Right lobe of liver (tissue), 4 donors: ENCODE measurements around the gene ZSCAN18.

Experiments used
- POLR2A ChIP-seq: fragments of 450-650 bp; IDR thresholded peaks from one replicate; pipeline ENCODE4 v1.6.1; 2017; ENCODE audit warnings: antibody characterized with exemption, mild to moderate bottlenecking
- TF ChIP-seq, protein P1 (sequence below), 4 donors: fragments of 200-600 bp in 3 of 4; fragments of 450-650 bp in 1 of 4; IDR thresholded peaks; one replicate each; pipeline versions ENCODE4 v1.5.1 to v1.8.0; 2016 to 2022; ENCODE audit warnings: antibody characterized with exemption in 4 of 4, mild to moderate bottlenecking in 2 of 4
- donor health status: DM: no; HTN: no; CAD: no.
- donor health status: DM: no; HTN: no; CAD: no.
- donor health status: DM: no; HTN: yes; CAD: no.

DNA sequence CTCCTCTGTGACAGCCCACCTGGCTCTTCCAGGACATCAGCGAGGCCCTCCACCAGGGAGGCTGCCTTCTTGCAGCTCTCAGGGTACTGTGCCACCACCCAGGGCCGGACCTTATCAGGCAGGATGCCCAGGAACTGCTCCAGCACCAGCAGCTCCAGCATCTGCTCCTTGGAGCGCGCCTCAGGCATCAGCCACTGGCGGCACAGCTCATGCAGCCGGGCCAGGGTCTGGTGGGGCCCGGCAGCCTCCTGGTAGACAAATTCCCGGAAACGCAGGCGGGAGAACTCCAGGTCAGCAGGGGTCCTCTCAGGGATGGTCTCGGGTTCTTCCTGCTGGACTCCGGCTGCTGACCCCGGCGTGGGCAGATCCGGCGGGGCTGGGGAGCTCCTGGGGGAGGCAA is 8.2 kb downstream of the ZSCAN18 start:
- no peak for TF ChIP-seq POLR2A
- TF ChIP-seq, protein P1, sequence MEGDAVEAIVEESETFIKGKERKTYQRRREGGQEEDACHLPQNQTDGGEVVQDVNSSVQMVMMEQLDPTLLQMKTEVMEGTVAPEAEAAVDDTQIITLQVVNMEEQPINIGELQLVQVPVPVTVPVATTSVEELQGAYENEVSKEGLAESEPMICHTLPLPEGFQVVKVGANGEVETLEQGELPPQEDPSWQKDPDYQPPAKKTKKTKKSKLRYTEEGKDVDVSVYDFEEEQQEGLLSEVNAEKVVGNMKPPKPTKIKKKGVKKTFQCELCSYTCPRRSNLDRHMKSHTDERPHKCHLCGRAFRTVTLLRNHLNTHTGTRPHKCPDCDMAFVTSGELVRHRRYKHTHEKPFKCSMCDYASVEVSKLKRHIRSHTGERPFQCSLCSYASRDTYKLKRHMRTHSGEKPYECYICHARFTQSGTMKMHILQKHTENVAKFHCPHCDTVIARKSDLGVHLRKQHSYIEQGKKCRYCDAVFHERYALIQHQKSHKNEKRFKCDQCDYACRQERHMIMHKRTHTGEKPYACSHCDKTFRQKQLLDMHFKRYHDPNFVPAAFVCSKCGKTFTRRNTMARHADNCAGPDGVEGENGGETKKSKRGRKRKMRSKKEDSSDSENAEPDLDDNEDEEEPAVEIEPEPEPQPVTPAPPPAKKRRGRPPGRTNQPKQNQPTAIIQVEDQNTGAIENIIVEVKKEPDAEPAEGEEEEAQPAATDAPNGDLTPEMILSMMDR (IDR thresholded peaks at IDR 0.05) = no peak
